ENCODE results near the gene RTL9. TPM values are rescaled to one million over a fixed set of nuclear protein-coding genes. Genes with fewer than 3 reads are reported as not detected.
"Not testable (repeated sequence)": the region's sequence is repeated elsewhere in the genome, so short reads cannot be mapped to it uniquely, and the experiment has no call there.

RTL9 gene
- total RNA-seq, 2 experiments from 2014 or later, result not detected

GRCh38 chrX:110402850-110403221 is 44.2 kb downstream of the RTL9 start:
- H3K4me3 Mint-ChIP-seq, result no peak overlapping the region
- intact Hi-C loops (cut with micrococcal nuclease), result no loop called here
- TF ChIP-seq CTCF (IDR thresholded peaks at IDR 0.05), result no peak
- no peaks in the 10 kb centered on the region for H3K36me3 Mint-ChIP-seq (ENCODE audit: low read depth)
- no peak overlapping the region for H3K27ac Mint-ChIP-seq
- no peaks in the 10 kb centered on the region for H3K4me1 Mint-ChIP-seq (ENCODE audit: low read depth)
- H3K27me3 Mint-ChIP-seq, result peaks cover 2% of the 10 kb centered on the region
- DNase-seq (no peak), ATAC-seq (no peak)
- POLR2A ChIA-PET, result no interaction called here
- CTCF ChIA-PET, result interaction anchor here (1.3 to 22.7 kb wide), 5 partner anchors 10 to 256 kb away, joined by 3 to 449 read pairs (median 4); no protein-coding TSS in a partner anchor
- H3K9me3 Mint-ChIP-seq, result no peaks in the 10 kb centered on the region

- Mint-ChIP-seq H3K4me1 (ENCODE audit: low read depth) (no peaks in the 10 kb centered on the region), H3K27ac (no peak overlapping the region), H3K9me3 (no peaks in the 10 kb centered on the region), H3K36me3 (ENCODE audit: low read depth) (no peaks in the 10 kb centered on the region), H3K27me3 (no peaks in the 10 kb centered on the region), H3K4me3 (no peak overlapping the region)
- POLR2A ChIA-PET, result no interaction called here
- CTCF ChIA-PET, result interaction anchor here (1.3 to 22.7 kb wide), 5 partner anchors 9 to 257 kb away, joined by 3 to 449 read pairs (median 4); no protein-coding TSS in a partner anchor
- TF ChIP-seq CTCF (IDR thresholded peaks at IDR 0.05), result no peak
- intact Hi-C loops (cut with micrococcal nuclease), result no loop called here
- no peak for ATAC-seq
- no peak for DNase-seq
These were observed 45.0 kb downstream of the RTL9 start for GRCh38 chrX:110403441-110404238.

- DNase-seq (no peak), ATAC-seq (no peak)
- no peak for TF ChIP-seq CTCF (IDR thresholded peaks at IDR 0.05)
- CTCF ChIA-PET, result interaction anchor here (2.5 to 22.7 kb wide), 2 partner anchors 8 to 242 kb away, joined by 12 to 449 read pairs; no protein-coding TSS in a partner anchor
- Mint-ChIP-seq H3K4me1 (ENCODE audit: low read depth) (no peaks in the 10 kb centered on the region), H3K27me3 (no peaks in the 10 kb centered on the region), H3K4me3 (no peak overlapping the region), H3K36me3 (ENCODE audit: low read depth) (no peaks in the 10 kb centered on the region), H3K27ac (no peak overlapping the region), H3K9me3 (no peaks in the 10 kb centered on the region)
- POLR2A ChIA-PET, result no interaction called here
- intact Hi-C loops (cut with micrococcal nuclease), result no loop called here
These were observed 45.7 kb downstream of the RTL9 start for GRCh38 chrX:110404376-110404775.

- POLR2A ChIA-PET, result interaction anchor here (1.6 kb wide), 1 partner anchor 247 kb away, joined by 3 read pairs; no protein-coding TSS in a partner anchor
- ATAC-seq; H3K4me3 Mint-ChIP-seq; H3K4me1 Mint-ChIP-seq (ENCODE audit: low read depth); H3K9me3 Mint-ChIP-seq; H3K27ac Mint-ChIP-seq; intact Hi-C loops (cut with micrococcal nuclease); DNase-seq; H3K27me3 Mint-ChIP-seq; H3K36me3 Mint-ChIP-seq (ENCODE audit: low read depth): not testable (repeated sequence)
- CTCF ChIA-PET, result interaction anchor here (1.2 to 22.7 kb wide), 2 partner anchors 244 to 260 kb away, joined by 3 to 449 read pairs; no protein-coding TSS in a partner anchor
These were observed 47.6 kb downstream of the RTL9 start for GRCh38 chrX:110406250-110406649.

- H3K4me3 Mint-ChIP-seq, result no peak overlapping the region
- no peaks in the 10 kb centered on the region for H3K9me3 Mint-ChIP-seq
- H3K27me3 Mint-ChIP-seq, result no peaks in the 10 kb centered on the region
- ATAC-seq, result no peak
- TF ChIP-seq CTCF (IDR thresholded peaks at IDR 0.05), result no peak
- CTCF ChIA-PET, result interaction anchor here (1.0 to 22.7 kb wide), 5 partner anchors 11 to 260 kb away, joined by 5 to 449 read pairs (median 14); no protein-coding TSS in a partner anchor
- POLR2A ChIA-PET, result interaction anchor here (1.6 kb wide), 1 partner anchor 248 kb away, joined by 3 read pairs; no protein-coding TSS in a partner anchor
- H3K4me1 Mint-ChIP-seq (ENCODE audit: low read depth), result no peaks in the 10 kb centered on the region
- DNase-seq, result no peak
- intact Hi-C loops (cut with micrococcal nuclease), result no loop called here
- no peak overlapping the region for H3K27ac Mint-ChIP-seq
- no peaks in the 10 kb centered on the region for H3K36me3 Mint-ChIP-seq (ENCODE audit: low read depth)
These were observed 48.2 kb downstream of the RTL9 start for GRCh38 chrX:110406822-110407221.

Measured in activated CD8-positive, alpha-beta T cell treated with anti-CD3 and anti-CD28 coated beads for 36 hours (primary cell).